ENCODE data around the gene AGTRAP.
A peak's percentile ranks its signal among the peaks of the same experiment; 100 is the strongest.

AGTRAP gene

DNA sequence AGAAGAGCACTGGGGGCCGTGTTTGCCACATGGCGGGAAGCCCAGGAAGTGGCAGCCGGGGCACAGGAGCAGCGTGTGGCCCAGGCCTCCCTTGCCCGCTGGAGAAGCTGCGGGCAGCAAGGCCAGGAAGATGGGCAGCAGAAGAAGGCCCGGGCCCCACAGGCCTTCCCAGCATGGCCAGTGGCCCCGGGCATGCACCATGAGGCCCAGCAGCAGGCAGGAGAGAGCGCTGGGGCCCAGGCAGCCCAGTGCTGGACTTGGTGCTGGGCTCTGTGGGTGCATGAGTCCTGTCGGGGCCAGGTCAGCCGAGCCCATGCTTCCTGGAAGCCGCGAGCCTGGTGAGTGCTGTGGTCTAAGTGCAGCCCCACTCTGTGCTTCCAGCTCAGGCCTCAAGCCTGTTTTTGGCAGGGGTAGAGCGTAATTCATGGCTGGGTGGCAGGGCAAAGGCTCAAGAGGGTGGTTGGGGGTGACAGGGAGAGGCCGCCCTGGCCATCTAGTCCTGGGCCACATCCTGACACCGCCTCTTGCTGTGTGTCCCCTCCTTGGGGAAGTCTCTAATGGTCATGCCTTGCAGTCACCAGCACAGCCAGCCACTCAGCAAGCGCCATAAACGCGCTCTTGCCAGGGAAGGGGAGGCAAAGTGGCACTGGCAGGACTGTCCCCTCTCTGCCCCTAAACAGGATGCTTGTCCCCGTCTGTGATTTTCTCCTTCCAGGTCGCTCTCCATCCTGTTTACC, 48.5 kb downstream of the AGTRAP start:
- no peak for DNase-seq (ENCODE audit: low read depth)

DNA sequence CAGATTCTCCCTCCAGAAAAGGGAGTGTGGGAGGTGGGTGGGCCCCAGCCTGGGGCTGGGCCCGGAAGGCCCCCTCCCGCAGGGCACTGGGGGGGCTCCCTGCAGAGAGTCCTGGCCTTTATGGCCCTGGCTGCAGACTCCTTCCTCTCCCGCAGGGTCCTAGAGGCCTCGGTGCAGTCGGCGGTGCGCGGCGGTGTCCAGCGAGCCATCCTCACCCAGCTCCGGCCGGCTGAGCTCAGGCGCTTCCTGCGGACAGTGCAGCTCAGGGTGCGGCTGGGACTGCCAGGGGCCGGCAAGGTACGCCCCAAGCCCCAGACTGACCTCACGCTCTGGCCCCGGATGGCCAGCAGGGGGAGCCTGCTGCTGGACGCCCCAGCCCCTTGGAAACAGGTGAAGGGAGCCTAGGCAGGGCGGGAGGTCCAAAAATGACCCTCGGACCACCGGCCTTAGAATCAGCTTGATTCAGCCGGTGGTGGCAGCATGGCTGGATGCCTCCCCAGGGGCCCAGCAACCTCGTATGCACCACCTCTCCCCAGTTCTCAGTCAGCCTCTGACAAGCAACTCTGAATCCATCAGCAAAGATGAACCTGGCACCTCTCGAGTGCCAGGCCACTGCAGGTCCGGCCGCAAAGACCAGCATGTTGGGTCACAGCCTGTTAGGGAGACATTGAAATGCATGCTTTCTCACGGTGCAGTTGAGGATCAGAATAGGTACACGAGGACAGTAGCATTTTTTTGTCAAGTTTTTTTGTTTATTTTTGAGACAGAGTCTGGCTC, 49.2 kb downstream of the AGTRAP start:
- DNase-seq (ENCODE audit: low read depth), result peak; percentile 38

DNA sequence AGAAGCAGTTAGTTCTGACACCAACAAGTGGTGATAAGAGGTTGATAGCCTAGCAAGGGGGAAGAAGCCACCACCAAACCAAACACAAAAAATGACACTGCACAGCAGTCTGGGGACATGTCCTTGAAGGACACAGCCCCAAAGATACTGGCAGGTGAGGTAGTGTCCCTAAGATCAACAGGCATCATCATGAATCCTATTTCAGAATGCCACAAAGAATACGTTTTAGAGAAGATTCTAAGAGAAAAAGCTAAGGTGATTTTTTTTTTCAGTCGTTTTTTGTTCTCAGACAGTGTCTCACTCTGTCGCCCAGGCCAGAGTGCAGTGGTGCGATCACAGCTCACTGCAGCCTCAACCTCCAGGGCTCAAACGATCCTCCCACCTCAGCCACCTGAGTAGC, 50.2 kb downstream of the AGTRAP start:
- DNase-seq (ENCODE audit: low read depth), result no peak

DNA sequence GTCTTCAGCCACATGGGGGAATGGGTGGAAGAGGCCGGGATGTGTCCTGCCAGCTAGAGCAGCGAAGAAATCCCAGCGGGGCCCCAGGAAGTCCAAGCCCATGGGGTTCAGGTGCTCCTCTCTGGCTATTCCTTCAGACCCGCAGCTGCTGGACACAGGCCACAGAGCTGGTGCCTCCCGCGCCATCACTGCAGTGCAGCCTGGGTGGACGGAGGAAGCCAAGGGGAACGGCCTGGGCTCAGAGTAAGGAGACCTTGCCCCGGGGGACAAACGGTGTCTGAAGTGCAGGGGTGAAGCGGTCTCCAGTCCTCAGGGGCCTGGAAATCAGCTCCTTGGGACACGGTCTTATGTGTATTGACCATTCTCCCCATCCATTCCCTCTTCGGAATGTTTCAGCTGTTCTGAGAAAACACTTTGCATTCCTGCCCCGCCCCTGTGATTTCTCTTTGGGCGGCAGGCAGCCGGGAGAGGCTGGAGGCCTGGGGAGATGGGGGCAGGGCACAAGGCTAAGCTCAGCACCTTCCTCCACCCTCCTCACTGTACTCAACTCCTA, 51.4 kb downstream of the AGTRAP start:
- no peak for DNase-seq (ENCODE audit: low read depth)

DNA sequence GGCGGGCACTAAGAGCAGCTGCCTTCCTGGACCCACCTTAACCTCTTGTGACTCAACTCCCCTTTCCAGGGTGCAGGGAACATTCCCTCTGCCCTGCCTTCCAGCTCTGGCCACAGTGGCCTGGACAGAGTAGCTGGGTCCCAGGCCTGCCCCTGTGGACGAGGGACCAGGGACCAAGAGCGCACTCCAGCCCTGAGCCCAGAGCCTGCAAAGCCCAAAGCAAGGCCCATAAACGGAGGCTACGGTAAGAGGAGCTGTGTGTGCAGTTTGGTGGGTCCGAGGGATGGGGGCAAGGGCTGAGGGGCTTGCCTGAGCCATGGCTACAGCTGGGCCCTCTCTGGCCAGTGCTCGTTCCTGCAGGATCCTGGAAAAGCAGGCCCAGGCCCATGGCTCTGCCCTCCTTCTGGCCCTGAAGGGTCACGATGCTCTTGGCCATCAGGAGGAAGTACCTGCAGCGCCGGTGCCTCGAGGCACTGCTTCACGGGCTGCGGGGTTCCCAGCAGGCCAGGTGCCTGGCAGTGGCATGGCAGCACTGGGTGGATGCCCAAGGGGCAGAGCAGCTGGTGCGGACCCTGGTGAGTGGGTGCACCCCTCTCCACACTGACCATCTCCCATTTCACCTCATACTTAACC, 52.0 kb downstream of the AGTRAP start:
- DNase-seq (ENCODE audit: low read depth), result no peak

DNA sequence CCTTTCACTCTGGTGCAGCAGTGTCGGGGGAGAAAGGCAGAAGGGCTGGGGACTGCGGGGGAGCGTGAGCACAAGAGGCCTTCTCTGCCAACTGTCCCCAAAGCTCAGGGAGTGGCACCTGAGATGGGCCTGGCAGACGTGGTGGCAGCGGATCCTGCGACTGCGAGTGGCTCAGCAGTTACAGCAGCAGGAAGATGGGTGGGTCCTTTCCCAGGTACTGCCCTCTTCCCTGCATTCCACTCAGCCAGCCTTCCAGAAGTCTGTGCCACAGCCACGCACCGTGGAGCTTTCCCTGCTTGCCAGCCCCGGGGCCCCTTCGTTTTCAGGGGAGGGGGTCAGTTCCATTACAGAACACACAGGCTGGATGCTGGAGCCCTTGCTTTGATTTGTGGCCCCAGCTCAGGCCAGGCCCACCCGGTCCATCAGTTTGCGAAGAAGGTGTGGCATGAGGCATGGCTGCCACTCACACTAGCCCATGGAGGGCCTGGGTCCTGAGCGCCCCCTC, 52.7 kb downstream of the AGTRAP start:
- DNase-seq (ENCODE audit: low read depth), result no peak

DNA sequence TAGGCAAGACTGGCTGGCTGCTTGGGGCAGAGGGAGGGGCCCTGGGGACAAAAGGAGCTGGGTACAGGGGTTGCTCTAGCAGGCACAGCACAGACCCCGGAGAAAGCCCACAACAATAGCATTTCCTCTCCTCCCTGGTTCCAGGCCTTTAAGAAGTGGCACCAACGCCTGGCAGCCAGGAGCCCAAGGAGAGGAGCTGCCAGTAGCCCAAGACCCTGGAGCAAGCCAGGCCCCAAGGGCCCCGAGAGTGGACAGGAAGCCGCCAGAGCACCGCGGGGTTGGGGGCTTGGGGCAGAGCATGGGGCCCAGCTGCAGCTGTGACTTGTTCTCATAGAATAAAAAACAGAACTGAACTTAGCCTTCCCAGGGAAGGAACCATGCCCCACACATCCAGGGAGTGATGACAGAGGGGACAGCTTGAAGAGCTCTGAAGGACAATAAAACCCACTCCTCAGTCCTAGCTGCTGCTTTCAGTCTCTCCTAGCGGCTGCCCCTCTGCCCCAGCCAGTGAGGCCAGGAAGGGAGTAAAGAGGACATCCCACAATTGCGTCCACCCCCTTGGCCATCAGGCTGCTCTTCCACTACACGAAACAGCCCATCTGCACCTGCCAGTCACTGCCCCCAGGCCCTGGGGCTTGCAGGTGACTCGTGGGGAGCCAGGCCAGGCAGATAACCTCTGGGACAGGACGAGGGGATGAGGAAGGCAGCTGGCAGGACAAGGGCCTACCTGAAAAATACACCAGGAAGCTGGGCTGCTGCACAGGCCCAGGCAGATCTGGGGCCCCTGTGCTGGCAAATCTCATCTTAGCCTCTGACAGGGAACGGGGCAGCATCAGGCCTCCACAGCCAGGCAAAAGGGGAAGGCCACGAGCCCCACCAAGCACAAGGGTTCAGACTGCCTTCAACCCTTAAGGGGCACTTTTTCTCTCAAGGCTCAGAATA, 53.5 kb downstream of the AGTRAP start:
- no peak for DNase-seq (ENCODE audit: low read depth)

DNA sequence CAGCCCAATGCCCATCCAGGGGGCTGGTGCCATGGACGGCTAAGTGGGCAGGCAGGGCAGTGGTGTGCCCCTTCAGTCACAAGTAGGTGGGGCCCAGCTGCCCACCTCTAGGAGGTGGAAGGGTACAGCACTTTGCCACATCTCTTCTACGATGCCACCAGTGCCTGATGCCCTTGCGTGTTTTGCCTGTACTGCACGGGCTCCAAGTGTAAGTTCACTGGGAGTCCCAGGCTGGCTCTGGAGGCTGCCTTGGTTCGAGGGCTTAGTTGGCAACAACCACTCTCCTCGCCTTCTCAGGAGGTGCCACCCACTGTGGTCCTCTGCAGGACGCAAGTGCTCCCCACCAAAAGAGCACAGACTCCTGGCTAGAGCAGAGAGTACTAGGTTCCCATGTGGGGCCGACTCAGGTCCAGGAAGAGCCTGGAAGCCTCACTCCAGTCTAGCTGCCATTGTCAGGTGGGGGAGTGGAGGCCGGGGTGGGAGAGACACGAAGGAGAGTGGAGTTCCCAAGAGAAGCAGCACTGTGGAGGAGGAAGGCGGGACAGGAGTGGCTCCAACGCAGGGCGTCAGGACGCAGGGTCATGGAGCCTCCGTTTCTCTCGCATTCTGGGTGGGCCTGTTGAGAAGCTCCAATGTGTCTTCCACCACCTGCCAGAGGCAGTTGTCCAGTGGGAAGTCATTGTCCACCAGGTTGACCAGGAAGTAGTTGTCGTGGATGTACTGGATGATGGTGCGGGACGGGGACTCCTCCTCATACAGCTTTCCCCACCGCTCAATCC, 54.4 kb downstream of the AGTRAP start:
- DNase-seq (ENCODE audit: low read depth), result no peak

DNA sequence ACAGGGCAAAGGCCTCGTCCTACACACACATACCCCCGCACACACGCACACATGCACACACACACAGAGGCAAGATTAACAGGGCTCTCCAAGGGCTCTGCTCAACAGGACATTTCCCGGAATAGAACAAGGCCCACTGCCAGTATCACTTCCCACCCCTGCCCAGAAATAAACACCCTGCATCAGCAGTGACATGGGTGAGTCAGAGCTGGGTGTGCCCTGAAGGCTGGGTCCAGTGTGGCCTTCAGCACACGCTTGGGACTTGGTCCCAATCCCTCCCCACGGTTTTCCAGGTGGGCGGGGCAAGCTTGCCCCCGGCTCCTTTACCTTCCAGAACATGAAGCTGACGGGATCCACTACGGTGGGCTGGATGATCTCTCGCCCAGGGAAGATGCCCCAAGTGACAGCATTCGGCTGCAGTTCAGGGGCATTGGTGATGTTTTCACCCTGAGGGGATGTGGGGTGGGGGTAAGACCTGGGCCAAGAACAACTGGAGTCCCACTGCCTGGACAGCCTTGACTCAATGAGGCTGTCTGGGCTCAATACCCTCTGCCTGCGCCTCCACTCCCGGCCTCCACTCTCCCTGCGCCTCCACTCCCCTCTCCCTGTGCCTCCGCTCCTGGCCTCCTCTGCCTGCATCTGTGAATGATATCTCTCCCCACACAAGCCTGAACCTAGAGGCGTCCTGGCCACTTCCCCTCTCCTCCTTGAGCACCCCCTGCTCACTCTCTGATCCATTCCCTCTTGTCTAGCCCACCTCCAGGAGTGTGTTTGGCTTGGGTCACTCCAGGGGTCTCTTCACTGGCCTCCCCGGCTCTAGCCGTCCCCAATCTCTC, 55.2 kb downstream of the AGTRAP start:
- no peak for DNase-seq (ENCODE audit: low read depth)

DNA sequence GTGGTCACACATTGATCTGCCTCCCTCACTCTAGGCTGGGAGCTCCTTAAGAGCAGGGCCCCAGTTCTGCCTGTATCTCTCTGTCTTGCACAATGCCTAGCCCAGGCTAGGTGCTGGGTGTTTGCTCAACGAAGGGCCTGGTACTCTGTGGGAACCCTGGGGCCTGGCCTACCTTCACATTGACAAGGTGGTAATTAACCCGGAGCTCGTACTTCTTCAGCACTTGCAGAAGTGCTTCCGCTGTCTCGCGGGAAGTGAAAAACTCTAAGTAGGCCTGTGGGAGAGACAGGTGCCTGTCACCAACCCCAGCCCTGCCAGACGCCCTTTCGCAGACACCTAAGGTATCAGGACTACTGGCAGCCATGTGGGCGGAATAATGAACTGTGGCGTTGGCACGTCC, 56.2 kb downstream of the AGTRAP start:
- DNase-seq (ENCODE audit: low read depth), result no peak

DNA sequence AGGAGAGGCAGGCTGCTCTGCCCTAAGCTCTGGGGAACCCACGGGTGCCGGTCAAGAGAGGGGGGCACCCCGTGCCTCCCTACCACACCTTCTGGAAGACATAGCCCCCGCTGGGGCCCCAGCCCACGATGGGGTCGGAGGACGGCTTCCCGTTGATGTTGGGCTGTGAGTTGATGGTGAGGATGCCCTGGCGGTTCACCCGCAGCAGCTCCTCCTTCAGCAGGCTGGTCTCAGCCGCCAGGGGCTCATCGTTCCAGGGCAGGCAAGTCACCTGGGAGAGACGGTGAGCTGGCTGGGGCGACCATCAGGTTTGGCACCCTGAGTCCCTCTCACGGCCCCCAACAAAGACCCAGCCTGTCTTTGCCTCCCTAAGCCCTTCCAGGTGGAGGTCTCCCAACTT, 57.9 kb downstream of the AGTRAP start:
- DNase-seq (ENCODE audit: low read depth), result no peak

DNA sequence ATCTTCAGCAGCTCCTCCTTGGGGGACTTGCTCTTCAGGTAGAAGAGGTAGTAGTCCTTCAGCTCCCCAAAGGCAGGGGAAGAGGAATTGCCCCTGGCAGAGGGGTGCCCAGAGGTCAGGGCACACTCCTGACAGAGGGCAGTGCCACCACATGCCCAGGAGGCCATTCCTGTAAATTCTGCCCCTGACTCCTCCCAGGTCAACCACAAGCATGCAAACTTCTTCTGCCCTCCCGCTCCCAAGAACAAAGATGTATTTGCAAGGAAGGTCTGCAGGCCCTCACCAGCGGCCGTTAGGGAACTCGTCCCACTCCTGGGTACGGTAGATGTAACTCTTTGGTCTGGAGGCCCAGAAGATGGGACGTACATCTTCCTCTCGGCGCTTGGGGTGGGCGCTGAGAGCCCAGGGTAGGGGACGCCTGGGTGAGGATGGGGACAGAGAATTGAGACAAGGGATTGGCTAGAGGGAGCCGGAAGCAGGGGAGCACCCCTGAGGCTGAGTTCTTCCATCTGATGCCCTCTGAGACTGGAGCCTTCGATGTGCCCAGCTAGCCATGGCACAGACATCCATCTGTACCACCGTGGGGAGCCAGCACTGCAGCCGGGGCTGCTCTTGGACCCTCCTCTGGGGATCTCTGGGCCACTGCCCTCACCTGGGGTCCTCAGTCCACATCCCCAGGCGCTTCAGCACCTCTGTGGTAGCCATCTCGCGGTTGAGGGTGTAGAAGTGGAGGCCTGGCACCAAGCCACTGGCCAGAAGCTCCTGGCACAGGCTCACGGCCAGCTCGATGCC, 58.7 kb downstream of the AGTRAP start:
- no peak for DNase-seq (ENCODE audit: low read depth)

DNA sequence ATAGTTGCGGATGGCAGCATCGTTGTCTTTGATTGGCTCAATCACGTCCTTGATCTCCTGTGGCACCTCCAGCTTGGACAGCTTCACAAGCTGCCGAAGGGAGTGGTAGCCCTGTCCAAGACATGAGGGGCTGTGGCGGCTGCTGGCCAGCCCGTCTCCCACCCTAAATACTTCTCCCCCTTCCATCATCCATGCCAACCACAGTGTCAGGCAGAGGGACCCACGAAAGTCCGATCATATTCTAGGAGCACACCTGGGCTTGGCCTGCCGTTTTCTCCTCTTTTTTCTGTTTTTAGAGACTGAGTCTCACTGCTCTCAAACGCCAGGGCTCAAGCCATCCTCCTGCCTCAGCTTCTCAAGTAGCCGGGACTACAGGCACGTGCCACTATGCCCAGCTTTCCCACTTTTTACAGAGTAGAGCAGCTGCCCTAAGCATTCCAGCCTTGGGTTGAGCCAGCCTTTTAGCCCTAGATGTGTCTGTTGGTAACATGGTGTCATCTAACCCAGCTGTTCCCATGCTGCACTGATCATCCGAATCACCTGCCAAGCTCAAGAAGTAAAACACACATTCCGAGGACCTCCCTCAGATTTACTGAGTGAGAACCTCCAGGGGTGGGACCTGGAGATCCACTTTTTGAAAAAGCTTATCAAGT, 59.4 kb downstream of the AGTRAP start:
- no peak for DNase-seq (ENCODE audit: low read depth)

DNA sequence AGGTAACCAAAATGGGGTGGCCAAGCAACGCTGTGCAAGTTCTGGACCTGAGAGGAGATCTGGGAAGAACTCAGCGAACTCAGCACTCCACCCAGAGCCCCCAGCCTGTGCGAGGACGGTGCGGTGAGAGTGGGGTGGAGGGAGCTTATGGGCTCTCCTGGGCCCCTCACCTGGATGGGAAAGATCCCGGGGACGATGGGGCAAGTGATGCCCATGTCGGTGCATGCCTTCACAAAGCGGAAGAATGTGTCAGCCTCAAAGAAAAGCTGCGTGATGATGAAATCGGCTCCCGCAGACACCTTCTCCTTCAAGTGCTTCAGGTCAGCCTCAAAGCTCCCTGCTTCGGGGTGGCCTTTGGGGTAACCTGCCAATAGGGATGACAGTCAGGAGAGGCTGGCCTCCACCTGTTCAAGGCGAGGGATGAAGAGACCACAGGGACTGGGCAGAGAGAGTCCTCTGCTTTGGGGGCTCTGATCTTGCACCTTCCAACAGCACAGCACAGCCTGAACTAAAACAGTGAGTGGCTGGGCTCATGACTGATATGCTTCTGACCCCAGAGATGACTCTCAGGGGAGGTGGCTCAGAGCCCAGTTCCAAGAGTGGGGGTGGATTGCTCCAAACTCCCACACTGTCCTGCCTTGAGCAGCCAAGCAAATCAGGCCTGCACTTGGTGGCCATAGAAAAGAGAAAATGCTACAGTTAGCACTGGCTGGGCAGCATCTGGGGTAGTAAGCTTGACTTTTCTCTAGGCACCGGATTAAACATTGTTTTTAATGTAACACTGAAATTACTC, 60.3 kb downstream of the AGTRAP start:
- DNase-seq (ENCODE audit: low read depth), result no peak

DNA sequence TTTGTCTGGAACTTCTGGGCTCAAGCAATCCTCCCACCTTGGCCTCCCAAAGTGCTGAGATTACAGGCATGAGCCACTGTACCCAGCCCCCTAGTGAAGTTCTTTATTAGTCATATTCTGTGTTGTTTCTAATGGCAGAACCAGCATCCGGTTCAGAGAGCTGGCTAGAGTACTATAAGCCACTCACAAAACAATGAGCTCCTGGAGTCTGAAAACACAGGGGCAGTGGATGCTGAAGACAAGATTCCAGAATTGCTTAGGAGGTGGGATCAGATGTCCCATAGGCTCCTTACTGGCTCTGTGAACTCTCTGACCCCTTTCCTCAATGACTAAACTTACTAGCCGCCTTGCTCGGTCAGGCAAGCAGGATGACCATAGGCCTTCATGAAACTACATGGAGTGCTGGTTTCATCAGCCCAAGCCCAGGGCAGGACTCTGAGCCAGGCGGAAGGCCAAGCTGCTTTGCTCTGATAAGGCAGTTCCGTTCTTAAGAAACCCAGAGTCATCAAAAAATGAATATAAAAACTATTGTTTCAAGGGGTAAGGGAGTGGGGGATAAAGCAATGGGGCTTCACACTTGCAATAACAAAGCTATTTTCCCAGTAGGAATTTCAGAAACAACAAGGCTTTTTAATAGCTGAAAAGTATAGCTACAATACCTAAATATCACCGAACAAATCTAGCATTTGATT, 61.7 kb downstream of the AGTRAP start:
- DNase-seq (ENCODE audit: low read depth), result no peak

DNA sequence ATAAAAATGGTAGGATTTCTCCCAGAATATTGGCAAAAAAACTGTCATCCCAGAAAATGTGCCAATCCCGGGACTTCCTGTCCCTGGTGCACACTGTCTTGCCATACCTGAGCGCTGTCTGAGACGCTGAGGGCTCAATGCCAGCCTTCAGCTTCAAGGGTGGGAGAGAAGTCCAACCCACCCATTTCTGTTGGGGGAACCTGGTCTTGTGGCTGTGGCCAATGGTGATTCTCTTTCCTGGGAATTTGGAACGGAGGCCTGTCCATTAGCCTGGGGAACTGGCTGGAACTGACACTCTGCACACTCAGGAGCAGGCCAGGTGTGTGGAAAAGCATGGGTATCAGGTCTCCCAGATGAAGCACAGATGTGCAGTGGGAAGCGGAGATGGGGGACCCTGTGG, 63.2 kb downstream of the AGTRAP start:
- no peak for DNase-seq (ENCODE audit: low read depth)

DNA sequence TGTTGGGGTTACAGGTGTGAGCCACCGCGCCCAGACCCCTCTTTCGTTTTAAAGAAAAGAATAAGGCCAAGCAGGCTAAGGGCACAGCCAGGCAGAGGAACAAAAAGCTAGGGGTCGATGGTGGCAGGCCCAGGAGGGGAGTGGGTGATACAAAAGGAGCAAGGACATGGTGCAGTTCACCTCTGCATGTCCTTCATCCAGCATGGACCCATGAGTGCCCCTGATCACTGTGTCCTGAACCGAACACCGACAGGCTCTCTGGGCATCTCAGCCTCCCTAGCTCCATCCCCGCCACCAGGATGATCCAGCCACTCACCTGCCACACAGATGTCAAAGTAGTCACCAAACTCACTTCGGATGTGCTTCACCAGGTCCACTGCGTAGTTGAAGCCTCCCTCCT, 64.0 kb downstream of the AGTRAP start:
- DNase-seq (ENCODE audit: low read depth), result no peak
